Activated CD4-positive, alpha-beta T cell treated with anti-CD3 and anti-CD28 coated beads for 1 hour (primary cell): ENCODE data around the gene ADM.

Experiments used
- DNase-seq: peaks from one replicate; pipeline ENCODE4 v3.0.0-alpha.2; 2020

ADM gene

DNA sequence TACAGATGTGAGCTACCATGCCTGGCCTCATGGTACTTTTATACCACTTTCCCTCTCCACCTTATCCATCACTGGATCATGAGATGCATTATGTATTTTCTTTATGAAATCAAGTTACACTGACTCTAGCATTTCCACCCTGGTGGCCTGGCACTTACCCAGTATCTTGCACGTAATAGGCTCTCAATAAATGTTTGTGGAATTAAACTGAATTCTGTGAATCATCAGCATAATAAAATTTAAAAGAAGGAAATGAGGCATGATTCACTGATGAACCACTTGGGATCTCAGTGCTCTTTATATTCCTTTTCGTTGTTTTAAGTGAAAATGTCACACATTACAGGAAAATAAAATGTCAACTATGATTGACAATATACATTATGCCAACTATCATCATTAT lies 25.1 kb downstream of the ADM start:
- DNase-seq: no peak

DNA sequence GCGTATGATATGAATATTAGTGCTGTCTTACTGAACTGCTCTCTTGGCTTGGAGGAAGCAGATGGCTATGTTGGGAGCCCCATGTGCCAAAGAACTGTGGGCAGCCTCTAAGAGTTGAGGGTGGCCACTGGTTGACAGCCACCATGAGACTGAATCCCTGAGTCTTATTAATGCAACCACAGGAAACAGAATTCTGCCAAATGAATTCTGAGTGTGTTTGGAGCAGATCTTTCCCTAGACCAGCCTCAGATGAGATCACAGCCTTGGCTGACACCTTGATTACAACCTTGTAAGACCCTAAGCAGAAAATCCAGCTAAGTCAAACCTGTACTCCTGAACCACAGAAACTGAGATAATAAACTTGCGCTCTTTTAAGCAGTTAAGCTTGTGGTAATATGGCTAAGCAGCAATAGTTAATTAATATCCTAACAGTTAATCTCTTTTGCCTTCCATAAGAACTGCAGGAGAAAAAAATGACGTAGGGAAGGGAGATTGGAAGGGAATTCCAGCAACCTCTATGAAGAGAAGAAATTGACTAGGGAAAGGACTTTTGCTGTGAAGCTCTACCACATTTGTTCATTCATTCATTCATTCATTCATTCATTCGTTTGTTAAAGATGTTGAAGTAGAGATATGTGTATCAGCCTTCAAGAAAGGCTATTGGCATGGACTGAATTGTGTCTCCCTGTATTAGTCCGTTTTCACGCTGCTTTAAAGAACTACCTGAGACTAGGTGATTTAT lies 26.8 kb downstream of the ADM start:
- DNase-seq: no peak

DNA sequence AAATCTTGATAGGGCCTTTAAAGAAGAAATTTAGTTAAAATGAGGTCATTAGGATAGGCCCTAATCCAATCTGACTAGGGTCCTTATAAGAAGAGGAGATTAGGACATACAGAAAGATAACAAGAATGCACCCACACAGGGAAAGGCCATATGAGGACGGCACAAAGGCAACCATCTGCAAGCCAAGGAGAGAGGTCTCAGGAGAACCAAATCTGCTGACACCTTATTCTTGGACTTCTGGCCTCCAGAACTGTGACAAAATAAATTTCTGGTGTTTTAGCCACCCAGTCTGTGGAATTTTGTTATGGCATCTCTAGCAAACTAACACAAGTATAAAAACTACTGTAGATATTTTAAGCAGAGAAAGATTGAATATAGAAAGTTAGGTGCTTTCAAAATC lies 28.6 kb downstream of the ADM start:
- DNase-seq: no peak

DNA sequence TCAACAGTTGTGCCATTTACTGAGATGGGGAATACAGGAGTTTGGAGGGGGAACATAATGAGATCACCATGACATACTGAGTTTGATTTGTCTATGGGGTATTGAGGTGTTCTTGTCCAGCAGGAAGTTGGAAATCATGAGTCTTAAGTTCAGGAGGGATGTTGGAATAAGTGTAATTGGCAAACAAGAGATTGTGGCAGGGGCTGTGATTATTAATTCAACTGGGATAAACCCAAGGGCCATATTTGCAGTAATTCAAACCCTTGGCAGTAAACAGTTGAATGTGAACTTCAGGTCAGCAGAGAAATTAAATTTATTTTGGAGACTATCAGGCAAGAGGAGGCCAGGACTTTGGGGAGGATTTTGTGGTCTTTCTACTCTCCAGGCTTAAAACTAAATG lies 33.4 kb downstream of the ADM start:
- DNase-seq: no peak

DNA sequence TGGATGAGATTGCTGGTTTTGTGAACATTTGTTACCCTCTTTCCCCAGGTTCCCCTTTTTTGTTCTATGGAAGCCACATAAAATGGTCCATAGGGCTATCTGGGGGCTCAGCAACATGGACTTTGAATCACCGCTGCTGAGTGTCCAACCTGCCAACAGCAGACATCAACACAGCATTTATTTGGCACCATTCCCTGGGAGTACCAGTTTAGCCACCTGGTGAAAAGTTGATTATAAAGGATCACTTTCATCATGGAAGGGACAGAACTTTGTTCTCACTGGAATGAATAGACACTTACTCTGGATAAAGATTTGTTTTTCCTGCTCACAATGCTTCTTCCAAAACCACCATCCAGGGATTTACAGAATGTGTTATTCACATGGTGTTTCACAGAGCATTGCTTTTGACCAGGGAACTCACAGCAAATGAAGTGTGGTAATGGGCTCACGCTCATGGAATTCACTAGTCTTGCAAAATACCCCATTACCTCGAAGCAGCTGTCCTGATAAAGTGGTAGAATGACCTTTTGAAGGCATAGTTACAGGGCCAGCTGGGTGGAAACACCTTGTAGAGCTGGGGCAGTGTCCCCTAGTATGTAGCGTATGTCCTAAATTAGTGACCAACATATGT lies 43.9 kb downstream of the ADM start:
- no peak for DNase-seq

DNA sequence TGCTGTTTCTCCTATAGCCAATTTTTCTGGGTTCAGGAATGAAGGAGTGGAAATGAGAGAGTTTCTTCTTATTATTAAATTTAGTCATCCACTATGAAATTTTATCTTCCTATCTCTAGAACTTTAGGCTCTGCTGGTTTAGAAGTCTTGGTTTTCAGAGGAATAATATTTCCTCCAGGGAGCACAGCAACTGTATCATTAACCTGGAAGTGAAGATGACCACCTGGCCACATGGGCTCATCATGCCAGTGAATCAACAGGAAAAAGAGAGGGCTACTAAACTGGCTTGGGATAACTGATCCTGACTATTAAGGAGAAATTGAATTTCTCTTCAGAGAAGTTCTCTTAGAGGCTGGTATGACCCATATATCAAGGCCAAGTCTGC lies 44.4 kb downstream of the ADM start:
- DNase-seq: no peak

DNA sequence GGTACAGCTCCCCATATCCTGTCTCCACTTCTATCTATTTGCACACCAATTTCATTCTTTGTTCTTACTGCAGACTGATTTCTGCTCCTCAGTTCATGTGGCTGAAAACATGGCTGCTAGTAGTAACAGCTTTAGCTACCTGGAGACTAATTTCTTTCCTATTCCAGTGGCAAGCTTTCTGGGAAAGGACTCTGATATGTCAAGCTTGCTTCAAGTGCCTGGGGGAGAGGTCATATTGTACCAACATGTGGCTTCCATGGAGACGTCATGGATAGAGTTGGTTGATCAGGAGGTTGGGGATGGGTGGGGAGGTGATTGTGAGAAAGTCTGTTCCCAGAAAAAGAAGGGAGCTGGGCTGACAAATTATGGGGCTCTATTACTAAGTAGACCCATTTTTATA lies 44.9 kb downstream of the ADM start:
- no peak for DNase-seq

DNA sequence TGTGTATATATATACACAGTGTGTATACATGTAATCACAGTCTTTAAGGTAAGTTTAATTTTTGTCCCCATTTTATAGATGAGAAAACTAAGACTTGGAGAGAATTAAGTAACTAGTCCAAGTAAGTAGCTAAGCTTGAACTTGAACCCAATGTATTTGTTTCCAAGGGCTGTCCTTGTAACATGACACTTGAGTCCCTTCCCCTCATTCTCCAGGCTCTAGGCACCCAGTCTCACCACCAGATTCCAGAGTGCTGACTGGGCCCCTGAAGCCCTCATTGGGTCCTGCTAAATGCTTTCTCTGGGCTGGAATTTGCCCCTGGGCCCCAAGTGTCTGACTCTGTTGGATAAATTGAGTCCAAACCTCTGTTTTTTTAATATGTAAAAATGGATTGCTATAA lies 45.5 kb downstream of the ADM start:
- no peak for DNase-seq

DNA sequence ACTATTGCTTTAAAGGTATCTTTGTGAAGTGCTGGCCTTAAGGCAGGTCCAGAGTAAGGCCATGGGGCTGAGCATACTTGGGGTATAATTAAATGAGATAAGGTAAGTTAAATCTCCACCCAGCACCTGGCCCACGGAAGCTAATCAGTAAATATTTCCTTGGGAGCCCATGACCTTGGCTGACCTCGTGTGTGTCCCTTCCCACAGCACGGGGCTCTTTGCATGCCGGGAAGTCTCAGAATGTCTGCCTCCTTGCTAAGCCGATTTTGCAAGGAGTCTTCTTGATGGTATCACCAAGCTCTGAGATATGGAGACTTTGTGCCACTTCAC lies 46.5 kb downstream of the ADM start:
- no peak for DNase-seq

DNA sequence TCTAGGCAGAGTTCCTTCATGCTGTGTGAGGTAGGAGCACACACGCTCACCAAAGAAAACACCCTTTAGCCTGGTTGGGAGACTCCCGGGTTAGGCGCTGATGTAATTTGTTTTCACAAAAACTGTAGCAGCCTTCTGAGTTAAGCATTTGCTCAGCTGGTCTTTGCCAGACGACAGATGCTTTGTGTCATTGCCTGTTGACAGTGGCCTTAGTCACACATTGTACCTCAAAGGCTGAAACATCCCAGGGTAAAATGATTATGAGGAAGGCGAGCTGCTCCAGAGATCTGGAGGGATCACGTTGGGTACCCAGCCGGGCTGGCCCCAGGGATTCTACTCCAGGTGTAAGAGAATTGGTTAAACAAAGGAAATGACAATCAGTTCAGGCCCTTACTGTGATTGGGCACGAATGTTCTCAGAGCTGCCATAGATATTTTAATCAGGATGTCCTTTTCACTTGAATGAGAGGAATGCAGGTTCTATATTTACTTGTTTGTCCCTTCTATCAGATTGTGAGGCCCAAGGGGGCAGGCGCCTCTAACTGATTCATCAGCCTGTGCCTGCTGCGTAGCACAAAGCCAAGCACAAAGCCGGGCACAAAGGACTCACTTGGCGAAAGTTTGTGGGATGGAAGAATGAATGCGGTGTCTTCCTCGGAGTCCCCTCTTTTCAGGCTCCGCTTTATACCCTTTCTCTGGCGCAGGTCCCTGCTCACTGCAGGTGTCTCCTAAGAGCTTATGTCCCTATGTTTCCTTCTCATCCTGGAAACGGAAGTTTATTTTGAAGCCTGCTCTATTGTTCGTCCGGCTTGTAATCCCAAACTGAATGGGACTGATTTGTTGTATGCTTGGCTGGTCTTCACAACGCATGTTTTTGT lies 47.1 kb downstream of the ADM start:
- DNase-seq: no peak

DNA sequence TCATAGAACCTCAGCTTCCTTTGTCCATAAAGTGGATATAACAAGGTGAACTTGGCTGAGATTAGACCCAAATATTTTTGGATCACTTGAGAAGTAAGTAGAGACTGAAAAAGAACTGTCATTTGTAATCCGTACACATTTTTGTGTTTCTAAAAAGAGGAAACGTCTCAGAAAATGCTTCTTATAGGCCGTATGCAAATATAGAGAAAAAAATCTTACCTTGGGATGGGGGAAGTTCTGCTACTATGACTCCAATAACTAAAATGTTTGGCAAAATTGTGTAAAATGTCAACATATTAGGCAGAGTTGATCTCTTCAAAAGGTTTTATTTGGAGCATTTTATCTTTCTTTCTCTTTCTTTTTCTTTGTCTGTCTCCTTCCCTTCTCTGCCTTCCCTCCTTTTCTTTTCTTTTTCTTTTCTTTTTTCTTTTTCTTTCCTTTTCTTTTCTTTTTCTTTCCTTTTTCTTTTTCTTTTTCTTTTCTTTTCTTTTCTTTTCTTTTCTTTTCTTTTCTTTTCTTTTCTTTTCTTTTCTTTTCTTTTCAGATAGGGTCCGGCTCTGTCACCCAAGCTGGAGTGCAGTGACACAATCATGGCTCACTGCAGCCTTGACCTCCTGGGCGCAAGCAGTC lies 48.2 kb downstream of the ADM start:
- no peak for DNase-seq

DNA sequence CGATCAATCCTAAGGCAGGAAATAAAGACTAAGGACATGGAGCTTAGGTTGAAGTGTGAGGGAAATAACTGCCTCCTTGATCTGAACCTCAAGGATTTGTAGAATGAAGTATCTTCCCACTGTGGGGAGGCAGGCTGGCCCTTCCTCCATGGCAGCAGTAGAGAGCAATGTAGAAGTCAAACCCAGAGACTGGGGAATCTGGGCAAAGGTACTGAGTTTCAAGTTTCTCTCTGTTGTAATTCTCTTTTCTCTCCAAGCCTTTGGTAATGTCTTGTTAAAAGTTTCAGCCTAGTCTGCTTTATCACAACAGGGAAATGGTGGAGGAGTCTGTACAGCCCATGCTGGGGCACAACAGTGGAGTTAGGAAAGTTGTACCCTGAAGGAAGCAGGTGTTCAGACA lies 49.5 kb downstream of the ADM start:
- no peak for DNase-seq

DNA sequence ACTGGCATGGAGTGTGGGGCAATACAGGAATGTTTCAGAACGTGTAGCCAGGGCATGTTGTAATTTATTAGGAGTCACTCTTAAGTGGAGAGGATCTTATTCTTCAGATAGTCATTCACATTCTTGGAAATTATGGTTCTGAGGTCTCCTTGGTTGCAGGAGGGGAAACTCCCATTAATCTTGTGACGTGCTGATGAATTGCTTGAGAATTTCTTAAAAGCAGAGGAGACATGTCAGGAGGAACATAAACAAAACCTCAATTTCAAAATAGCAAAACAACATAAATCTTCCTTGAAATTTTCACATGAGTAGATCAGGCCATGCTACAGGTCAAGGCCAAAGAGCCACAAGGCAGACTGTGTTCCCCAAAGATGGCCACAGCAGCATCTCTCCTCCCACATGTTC lies 50.4 kb downstream of the ADM start:
- DNase-seq: no peak

DNA sequence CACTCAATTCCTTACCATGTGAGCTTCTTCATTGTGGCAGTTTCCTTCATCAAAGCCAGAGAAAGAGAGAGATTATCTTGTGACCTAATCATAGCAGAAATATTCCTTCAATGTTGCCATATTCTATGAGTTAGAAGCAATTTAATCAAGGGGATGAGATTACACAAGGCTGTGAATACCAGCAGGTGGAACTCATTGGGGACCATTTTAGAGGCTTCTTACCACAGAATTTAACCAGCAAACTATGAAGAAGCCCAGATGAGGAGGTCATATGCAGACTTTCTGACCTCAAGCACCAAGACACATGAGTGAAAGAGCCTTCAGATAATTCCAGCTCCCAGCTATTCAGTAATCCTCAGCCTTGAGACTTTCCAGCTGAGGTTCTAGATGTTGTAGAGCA lies 51.3 kb downstream of the ADM start:
- DNase-seq: no peak
